EH (cell line): ENCODE results near the gene SKI.

ENCODE experiments used
- DNase-seq: peaks from one replicate; pipeline ENCODE4 v3.0.0-alpha.2; 2015; ENCODE audit warnings: low read depth

SKI gene

GRCh38 chr1:2306151-2306978, 78.2 kb downstream of the SKI start:
- no peak for DNase-seq

DNA sequence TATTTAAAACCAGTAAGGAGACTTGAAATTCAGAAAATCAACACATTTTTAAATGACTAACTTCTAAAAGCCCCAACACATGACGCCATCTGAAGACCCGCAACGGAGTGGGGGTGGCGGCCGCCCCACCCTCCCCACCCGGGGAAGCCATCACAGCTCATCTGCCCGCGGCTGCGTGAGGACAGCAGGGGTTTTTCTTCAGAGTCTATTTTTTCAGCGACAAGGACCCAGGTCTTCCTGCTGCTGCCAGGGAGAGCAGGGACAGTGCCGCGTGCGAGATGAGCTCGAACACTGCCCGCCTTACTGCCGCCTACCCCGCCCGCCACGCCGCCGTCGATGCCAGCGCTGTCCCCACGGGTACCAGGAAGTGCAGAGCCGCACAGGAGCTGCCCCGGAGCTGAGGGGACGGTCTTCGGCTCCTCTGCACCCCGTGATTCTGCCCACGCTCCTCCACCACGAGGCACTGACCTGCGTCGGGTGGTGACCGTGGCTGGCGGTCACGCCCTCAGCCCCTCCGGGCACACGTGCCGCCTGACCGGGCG, 79.0 kb downstream of the SKI start:
- DNase-seq, result no peak

DNA sequence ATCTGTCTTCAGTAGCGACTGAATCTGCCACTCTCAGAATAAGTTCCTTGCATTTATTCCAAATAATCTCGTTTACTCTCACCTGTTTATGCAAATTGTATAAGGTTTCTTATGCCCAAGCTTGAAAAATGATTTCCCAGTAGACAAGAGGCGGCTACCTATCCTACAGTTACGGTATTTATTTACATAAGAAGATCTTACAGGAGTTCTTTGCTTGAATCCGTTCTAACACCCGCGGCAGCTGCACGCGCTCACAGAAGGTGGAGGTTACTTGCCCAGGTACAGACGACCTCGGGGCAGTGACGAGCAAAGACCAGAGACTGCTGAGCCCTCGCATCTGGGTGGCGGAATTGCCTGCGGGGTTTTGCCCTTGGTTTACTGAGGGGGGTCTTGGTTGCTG, 79.9 kb downstream of the SKI start:
- no peak for DNase-seq

- no peak for DNase-seq
These were observed 80.7 kb downstream of the SKI start for GRCh38 chr1:2308844-2309243.

GRCh38 chr1:2310332-2311183, 82.4 kb downstream of the SKI start:
- no peak for DNase-seq

- peak; percentile 68 for DNase-seq
These were observed 83.3 kb downstream of the SKI start for GRCh38 chr1:2311184-2312032.

DNA sequence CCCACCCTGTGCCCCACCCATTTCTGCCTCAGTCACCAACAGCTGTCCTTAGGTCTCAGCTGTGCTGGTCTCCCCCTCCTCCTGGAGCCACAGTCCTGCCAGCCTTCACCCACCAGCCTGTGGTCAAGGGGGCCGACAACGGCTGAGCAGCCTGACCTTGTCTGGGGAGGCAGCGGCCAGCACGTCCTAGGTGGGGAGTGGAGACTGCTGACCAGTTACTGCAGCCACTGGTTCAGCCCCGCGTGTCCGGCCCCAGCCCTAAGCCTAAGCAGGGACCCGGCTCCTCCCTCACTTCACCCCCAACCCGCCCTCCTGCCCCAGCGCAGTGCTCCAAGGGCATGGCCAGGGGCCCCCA, 84.0 kb downstream of the SKI start:
- no peak for DNase-seq

DNA sequence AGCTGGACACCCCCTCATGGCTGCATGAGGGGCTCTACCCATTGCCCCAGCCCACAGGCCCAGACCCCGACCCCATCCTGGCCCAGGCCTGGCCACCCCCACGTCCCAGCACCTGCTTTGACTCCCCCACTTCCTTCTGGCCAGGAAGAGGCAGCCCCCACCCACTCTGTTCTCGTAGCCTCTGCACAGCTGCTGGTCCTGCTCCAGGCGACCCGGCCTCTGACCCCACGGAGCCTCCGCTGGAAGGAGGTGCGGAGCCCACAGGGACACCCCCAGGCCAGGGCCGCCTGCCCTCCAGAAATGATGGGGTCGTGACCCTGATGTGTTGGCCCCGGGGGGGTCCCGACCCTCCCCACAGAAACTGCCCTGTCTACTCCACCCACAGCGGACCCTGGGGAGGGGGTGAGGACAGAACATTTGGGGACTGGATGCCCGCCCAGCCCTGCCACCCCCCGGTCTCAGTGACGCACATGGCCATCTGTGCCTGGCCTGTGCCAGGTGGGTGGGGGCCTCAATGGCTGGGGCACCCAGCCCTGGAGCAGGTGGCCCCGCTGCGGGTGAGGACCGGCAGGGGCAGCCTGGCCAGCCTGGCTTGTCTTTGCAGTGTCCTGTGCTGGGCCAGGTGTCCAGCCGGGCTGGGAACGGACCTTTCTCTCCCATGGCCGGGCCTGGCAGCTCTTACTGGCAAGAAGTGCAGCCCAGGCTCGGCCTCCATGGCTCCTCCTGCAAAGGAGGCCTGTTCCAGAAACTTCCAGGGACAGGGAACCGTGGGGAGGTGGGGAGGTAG, 84.6 kb downstream of the SKI start:
- DNase-seq, result no peak

GRCh38 chr1:2313651-2314261, 85.6 kb downstream of the SKI start:
- no peak for DNase-seq

DNA sequence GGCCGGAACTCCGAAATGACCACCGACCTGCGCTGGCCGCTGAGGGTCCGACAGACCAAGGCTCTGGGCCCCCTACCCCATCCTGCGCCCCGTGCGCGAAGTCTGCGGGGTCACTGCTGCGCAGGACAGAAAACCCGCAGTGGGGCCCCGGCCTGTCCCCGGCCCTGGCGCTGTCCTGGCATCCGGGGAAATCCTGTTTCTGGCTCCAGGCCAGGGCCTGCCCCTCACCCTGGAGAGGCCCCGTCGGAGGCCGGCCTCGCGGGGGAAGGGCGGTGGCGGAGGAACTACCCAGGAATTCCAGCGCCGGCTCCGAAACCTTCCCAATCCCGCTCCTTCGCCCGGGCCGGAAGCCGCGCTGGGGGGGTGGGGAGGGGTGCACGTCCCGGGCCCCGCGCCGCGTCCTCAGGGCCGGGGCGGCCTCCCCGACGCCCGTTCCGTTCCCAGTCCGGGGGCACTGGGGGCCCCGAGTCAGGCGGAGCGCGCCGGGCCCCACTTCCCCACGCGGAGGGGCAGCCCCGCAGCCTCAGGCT, 86.2 kb downstream of the SKI start:
- peak; percentile 74 for DNase-seq

GRCh38 chr1:2314803-2315673, 86.9 kb downstream of the SKI start:
- peak; percentile 64 for DNase-seq

DNA sequence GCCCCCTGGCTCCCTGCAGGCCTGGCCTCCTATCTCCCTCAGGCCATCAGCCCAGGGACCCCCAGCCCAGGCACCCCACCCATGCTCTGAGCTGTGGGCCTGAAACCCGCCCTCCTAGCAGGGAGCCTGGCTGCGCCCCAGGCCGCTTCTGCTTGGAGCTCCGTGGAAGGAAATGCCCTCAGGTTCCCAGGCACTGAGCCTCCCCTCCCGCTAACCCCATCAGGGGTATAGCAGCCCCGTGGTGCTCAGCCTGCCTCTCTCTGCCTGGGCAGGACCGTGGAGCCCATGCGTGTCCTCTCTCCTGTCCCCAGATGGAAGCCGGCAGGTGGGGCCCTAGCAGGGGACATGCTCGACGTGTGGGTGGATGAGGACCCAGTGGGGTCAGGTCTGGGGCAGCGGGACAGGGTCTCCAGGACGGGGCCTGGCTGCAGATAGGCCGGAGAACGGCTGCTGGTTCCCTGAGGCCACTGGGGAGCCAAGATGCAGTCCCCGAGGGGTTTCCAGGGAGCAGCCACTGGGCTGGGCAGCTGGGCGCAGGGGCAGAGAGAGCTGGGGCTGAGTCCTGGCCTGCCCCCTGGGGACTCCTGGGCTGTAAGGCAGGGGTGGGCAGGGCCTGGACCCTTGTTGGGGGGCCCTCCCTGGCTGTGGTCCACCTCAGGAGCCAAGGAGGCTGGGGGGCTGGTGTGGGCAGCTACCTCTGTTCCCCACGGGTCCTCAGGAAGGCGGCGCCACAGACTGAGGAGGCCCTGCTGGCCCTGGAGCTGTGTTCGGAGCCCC, 87.7 kb downstream of the SKI start:
- DNase-seq, result no peak

DNA sequence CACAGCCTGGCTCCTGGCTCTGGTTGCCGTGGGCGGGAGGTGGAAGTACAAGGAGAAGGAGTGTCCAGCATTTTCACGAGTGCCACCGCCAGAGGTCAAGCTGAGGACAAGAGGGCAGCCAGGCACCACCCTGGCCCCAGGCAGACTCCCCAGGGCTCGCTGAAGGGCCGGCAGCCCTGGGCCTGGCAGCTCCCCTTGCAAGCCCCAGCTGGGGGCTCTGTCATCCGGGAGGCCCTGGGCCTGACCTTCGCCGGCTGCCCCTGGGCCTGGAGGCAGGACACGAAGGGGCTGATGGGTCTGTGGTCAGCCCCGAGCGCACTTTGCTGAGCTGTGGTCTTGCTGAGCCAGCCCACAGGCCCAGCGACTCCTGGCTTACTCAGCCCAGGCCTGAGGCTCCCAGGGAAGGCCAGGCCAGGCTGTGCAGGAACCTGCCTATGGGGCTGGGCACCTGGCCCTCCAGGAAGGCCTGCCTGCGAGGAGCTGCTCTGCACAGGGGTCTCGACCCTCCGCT, 88.4 kb downstream of the SKI start:
- peak; percentile 28 for DNase-seq

DNA sequence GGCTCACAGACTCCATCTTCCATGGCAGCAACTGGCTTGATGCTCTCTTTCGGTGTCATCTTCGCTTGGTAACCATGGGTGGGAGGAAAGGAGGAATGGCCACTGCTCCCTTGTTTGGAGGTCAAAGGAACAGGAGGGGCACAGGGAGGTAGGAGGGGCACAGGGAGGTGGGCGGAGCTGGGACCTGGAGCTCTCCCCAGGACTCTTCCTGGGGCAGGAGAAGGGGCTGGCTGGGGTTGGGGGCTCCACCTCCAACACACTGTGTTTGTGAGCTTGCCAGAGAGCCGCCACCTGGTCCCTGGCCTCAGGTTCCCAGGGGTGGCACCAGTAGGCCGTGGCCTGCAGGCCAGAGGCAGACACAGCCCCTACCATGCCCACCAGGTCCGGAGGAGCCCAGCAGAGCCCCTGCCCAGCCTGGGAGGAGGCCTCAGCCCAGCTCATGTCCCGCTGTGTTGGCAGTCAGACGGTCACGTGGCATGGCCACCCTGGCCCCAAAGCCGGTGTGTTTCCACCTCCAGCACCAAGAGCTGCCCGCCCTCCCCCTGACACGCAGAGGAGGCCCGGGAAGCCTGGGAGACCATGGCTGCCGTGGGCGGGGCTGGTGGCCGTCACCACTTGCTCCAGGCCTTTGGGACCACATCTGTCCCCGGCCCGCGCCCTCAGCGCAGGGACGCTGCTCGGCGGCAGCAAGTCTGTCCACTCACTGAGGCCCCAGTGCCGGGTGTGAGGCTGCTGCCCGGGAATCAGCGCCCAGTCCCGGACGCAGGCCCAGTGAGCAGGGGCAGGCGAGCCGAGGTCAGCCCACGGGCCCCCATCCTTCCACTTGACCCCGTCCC, 89.3 kb downstream of the SKI start:
- no peak for DNase-seq

GRCh38 chr1:2318314-2319278, 90.5 kb downstream of the SKI start:
- no peak for DNase-seq

DNA sequence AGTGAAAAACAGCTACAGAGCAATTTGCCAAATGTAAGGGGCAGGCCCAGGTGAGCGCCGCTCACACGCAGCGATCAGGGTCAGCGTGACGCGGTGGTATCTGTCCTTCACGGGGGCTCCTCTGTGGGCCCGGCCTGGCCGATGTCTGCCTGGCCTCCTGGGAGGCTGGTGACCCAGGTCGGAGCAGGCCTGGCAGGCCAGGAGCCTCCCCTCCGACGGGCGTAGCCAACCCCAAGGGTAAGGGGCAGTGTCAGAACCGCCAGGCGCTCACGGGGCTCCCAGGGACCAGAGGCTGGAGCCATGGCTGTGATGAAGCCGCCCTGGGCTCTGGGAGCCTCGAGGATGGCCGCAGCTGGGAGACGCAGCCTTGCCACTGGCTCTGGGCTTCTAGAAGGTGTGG, 91.2 kb downstream of the SKI start:
- no peak for DNase-seq
